H9 (cell line): ENCODE data around the gene ARID3A. TPM values are rescaled to one million over a fixed set of nuclear protein-coding genes. Genes with fewer than 3 reads are reported as not detected.
A peak's percentile ranks its signal among the peaks of the same experiment; 100 is the strongest.

ENCODE experiments used
- DNase-seq: peaks from one replicate; pipeline ENCODE4 v3.0.0-alpha.2; 2017
- H2AFZ ChIP-seq: one replicate; pipeline ENCODE4 v1.6.1; 2013; ENCODE audit warnings: mild to moderate bottlenecking, low read length, control low read depth, moderate library complexity
- H2AK5ac ChIP-seq: 2 replicates; pipeline ENCODE4 v1.6.1; 2013; ENCODE audit warnings: low read length, control low read depth, mixed read lengths; ENCODE audit not compliant: insufficient read length
- H2BK120ac ChIP-seq: one replicate; pipeline ENCODE4 v1.6.1; 2013; ENCODE audit warnings: low read depth, mild to moderate bottlenecking, low read length, control low read depth, inconsistent platforms; ENCODE audit not compliant: poor library complexity, severe bottlenecking
- H2BK12ac ChIP-seq: 2 replicates; pipeline ENCODE4 v1.6.1; 2013; ENCODE audit warnings: low read length, control low read depth, mixed read lengths, low read depth; ENCODE audit not compliant: insufficient read length
- H2BK15ac ChIP-seq: 2 replicates; pipeline ENCODE4 v1.6.1; 2013; ENCODE audit warnings: low read depth, low read length, control low read depth
- H2BK20ac ChIP-seq: one replicate; pipeline ENCODE4 v1.6.1; 2013; ENCODE audit warnings: low read depth, mild to moderate bottlenecking, low read length, control low read depth, inconsistent platforms; ENCODE audit not compliant: poor library complexity, severe bottlenecking
- H2BK5ac ChIP-seq: 2 replicates; pipeline ENCODE4 v1.6.1; 2013; ENCODE audit warnings: low read length, control low read depth, mixed read lengths; ENCODE audit not compliant: insufficient read length
- H3K14ac ChIP-seq: 2 replicates; pipeline ENCODE4 v1.6.1; 2013; ENCODE audit warnings: low read length, control low read depth; ENCODE audit not compliant: insufficient read depth
- H3K18ac ChIP-seq: 2 replicates; pipeline ENCODE4 v1.6.1; 2013; ENCODE audit warnings: low read depth, mild to moderate bottlenecking, mixed read lengths, low read length, control low read depth; ENCODE audit not compliant: insufficient read length
- H3K23ac ChIP-seq: 2 replicates; pipeline ENCODE4 v1.6.1; 2013; ENCODE audit warnings: low read length, control low read depth, mixed read lengths, low read depth; ENCODE audit not compliant: insufficient read length
- H3K23me2 ChIP-seq: 2 replicates; pipeline ENCODE4 v1.6.1; 2013; ENCODE audit warnings: low read depth, mild to moderate bottlenecking, mixed read lengths, low read length, control low read depth; ENCODE audit not compliant: insufficient read length, poor library complexity, severe bottlenecking
- H3K27ac ChIP-seq: 2 replicates; pipeline ENCODE4 v1.5.1; 2013; ENCODE audit warnings: low read length, control low read depth, mixed read lengths, low read depth; ENCODE audit not compliant: insufficient read length
- H3K27me3 ChIP-seq: 2 replicates; pipeline ENCODE4 v1.6.1; 2013; ENCODE audit warnings: low read length, control low read depth, inconsistent platforms; ENCODE audit not compliant: insufficient read depth
- H3K4ac ChIP-seq: 2 replicates; pipeline ENCODE4 v1.6.1; 2013; ENCODE audit warnings: low read depth, mild to moderate bottlenecking, control low read depth, inconsistent platforms, low read length, moderate library complexity
- H3K4me1 ChIP-seq: 2 replicates; pipeline ENCODE4 v1.6.1; 2013; ENCODE audit warnings: low read length, control low read depth, inconsistent platforms; ENCODE audit not compliant: insufficient read depth
- H3K4me2 ChIP-seq: 2 replicates; pipeline ENCODE4 v1.6.1; 2013; ENCODE audit warnings: low read length, control low read depth, mixed read lengths; ENCODE audit not compliant: insufficient read length, insufficient read depth
- H3K56ac ChIP-seq: 2 replicates; pipeline ENCODE4 v1.6.1; 2013; ENCODE audit warnings: low read depth, mild to moderate bottlenecking, mixed read lengths, low read length, control low read depth; ENCODE audit not compliant: insufficient read length
- H3K79me1 ChIP-seq: 2 replicates; pipeline ENCODE4 v1.6.1; 2013; ENCODE audit warnings: low read depth, mild to moderate bottlenecking, moderate library complexity, low read length, control low read depth, inconsistent platforms; ENCODE audit not compliant: insufficient read depth, poor library complexity, severe bottlenecking
- H3K79me2 ChIP-seq: 2 replicates; pipeline ENCODE4 v1.6.1; 2013; ENCODE audit warnings: low read length, control low read depth, inconsistent platforms; ENCODE audit not compliant: insufficient read depth
- H3K9ac ChIP-seq: 2 replicates; pipeline ENCODE4 v1.6.1; 2013; ENCODE audit warnings: low read length, control low read depth, mixed read lengths; ENCODE audit not compliant: insufficient read length; ENCODE audit errors: extremely low read depth
- H3K9me3 ChIP-seq: one replicate; pipeline ENCODE4 v1.6.1; 2013; ENCODE audit warnings: low read depth, low read length, inconsistent platforms; ENCODE audit not compliant: control insufficient read depth
- H3T11ph ChIP-seq: one replicate; pipeline ENCODE4 v1.6.1; 2013; ENCODE audit warnings: mild to moderate bottlenecking, low read length, control low read depth, inconsistent platforms
- H4K20me1 ChIP-seq: one replicate; pipeline ENCODE4 v1.6.1; 2013; ENCODE audit not compliant: control insufficient read depth, insufficient read length, insufficient read depth
- H4K5ac ChIP-seq: 2 replicates; pipeline ENCODE4 v1.6.1; 2013; ENCODE audit warnings: low read depth, mild to moderate bottlenecking, mixed read lengths, low read length, control low read depth; ENCODE audit not compliant: insufficient read length
- H4K8ac ChIP-seq: replicated peaks from 2 replicates; pipeline ENCODE4 v1.6.1; 2013; ENCODE audit warnings: low read length, control low read depth, mixed read lengths, low read depth; ENCODE audit not compliant: insufficient read length
- H4K91ac ChIP-seq: 2 replicates; pipeline ENCODE4 v1.6.1; 2013; ENCODE audit warnings: low read depth, mild to moderate bottlenecking, moderate library complexity, mixed read lengths, low read length, control low read depth; ENCODE audit not compliant: insufficient read length
- H3K27ac Mint-ChIP-seq, 3 experiments: 2 replicates in 2 of 3; 3 replicates in 1 of 3; pipeline ENCODE4 v1.8.0; 2020 to 2021; ENCODE audit warnings: mixed read lengths in 3 of 3, mild to moderate bottlenecking in 1 of 3, moderate library complexity in 1 of 3
- H3K27me3 Mint-ChIP-seq: 2 replicates; pipeline ENCODE4 v1.8.0; 2021; ENCODE audit warnings: low read depth, mild to moderate bottlenecking, moderate library complexity, mixed read lengths
- H3K36me3 Mint-ChIP-seq, 3 experiments: 2 replicates in 2 of 3; 3 replicates in 1 of 3; pipeline ENCODE4 v1.8.0; 2020 to 2021; ENCODE audit warnings: low read depth in 3 of 3, mixed read lengths in 3 of 3; ENCODE audit not compliant: insufficient read depth in 1 of 3
- H3K4me1 Mint-ChIP-seq, 2 experiments: 2 replicates each; pipeline ENCODE4 v1.8.0; 2020; ENCODE audit warnings: mixed read lengths in 2 of 2
- H3K4me3 Mint-ChIP-seq, 2 experiments: 2 replicates in 1 of 2; 3 replicates in 1 of 2; pipeline ENCODE4 v1.8.0; 2020 to 2021; ENCODE audit warnings: mild to moderate bottlenecking in 2 of 2, mixed read lengths in 2 of 2, moderate library complexity in 1 of 2
- H3K9me3 Mint-ChIP-seq, 2 experiments: 2 replicates in 1 of 2; 3 replicates in 1 of 2; pipeline ENCODE4 v1.8.0; 2020; ENCODE audit warnings: mild to moderate bottlenecking in 2 of 2, mixed read lengths in 2 of 2, moderate library complexity in 1 of 2
- WGBS: extraction: QIAGEN DNeasy Blood & Tissue Kit; methylation state at CpG from one replicate; pipeline ENCODE4 v1.1.7; 2013; ENCODE audit warnings: missing lambda C conversion rate, low lambda C conversion rate, mixed read lengths; ENCODE audit not compliant: insufficient read length; ENCODE audit errors: extremely low coverage; 5-methylcytosine and 5-hydroxymethylcytosine counted together
- total RNA-seq: library from RNA; stranded (reverse); gene quantifications from 2 replicates; pipeline ENCODE4 v1.2.1, GENCODE V29; 2021
- TF ChIP-seq, protein P1 (sequence below): fragments of 200-600 bp; sonication (generic); conservative IDR thresholded peaks from 3 replicates; pipeline ENCODE4 v1.8.0; 2021; ENCODE audit warnings: antibody characterized with exemption, mild to moderate bottlenecking

The ARID3A gene
- total RNA-seq, 1 experiment from 2014 or later = 98.3 TPM

DNA sequence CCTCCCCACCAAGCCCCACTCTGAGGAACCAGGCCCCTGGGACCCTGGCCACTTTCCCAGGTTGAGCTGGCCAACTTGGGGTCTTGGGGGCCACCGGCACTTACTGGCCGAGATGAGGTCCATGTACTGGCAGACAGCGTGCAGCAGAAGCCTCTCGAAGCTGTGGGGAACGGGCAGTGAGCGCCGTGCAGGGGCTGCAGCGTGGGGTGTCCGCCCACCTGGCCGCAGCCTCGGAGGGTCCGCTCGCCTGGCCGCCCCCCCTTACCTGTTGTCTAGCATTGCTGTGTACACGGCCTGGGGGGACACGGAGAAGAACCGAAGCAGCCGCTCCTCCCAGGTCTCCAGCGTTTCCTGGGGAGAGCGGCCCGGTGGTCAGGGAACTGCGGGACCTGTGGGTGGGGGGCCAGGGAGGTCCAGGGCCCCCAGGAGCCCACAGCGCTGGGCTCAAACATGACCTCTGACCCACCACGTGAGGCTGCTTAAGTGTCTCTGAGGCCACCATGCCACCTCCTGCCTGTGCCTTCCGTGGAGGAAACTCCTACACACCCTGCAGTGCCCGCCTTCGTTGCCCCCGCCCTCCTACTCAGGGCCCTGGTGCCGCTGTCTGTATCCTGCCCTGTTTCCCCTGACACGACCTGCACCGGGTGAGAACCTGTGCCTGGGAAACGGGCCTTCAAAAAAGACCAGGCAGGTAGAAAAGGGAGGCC, 26.3 kb upstream of the ARID3A start:
- H2BK12ac ChIP-seq = no peak overlapping the region
- H3K23me2 ChIP-seq = no peaks in the 10 kb centered on the region
- H2BK20ac ChIP-seq = no peak overlapping the region
- no peak overlapping the region for H2BK5ac ChIP-seq
- H4K8ac ChIP-seq = no peak overlapping the region
- no peak for DNase-seq
- H4K91ac ChIP-seq = no peak overlapping the region
- peaks cover 4% of the 10 kb centered on the region for H3K79me1 ChIP-seq
- H2AK5ac ChIP-seq = no peak overlapping the region
- no peak overlapping the region for H3K23ac ChIP-seq
- Mint-ChIP-seq H3K4me3 (no peak overlapping the region), H3K4me1 (peaks cover 2 to 29% of the 10 kb centered on the region in 2 experiments; a peak in 3 of 4 replicates), H3K27me3 (no peaks in the 10 kb centered on the region; the same call in 1 of the 2 replicates), H3K27ac (peak overlapping the region in 1 of 3 experiments; percentile 22; a peak in 1 of 7 replicates), H3K9me3 (no peaks in the 10 kb centered on the region), H3K36me3 (peaks cover 2 to 28% (median 28%) of the 10 kb centered on the region in 3 experiments; a peak in 5 of 7 replicates)
- no peaks in the 10 kb centered on the region; the same call in 1 of the 2 replicates for H3K4me1 ChIP-seq
- no peak overlapping the region for H3T11ph ChIP-seq
- peaks cover 3% of the 10 kb centered on the region; the same call in 1 of the 2 replicates for H3K79me2 ChIP-seq
- no peak overlapping the region for H3K9ac ChIP-seq
- no CpG with 5 or more reads among the region's 32 CpGs for WGBS
- H3K27me3 ChIP-seq = no peaks in the 10 kb centered on the region
- no peaks in the 10 kb centered on the region for H4K20me1 ChIP-seq
- H3K18ac ChIP-seq = no peak overlapping the region
- H2BK120ac ChIP-seq = no peak overlapping the region
- no peak overlapping the region for H3K14ac ChIP-seq
- no peak overlapping the region for H3K4ac ChIP-seq
- no peak overlapping the region for H3K4me2 ChIP-seq
- H3K9me3 ChIP-seq = no peaks in the 10 kb centered on the region
- TF ChIP-seq, protein P1, sequence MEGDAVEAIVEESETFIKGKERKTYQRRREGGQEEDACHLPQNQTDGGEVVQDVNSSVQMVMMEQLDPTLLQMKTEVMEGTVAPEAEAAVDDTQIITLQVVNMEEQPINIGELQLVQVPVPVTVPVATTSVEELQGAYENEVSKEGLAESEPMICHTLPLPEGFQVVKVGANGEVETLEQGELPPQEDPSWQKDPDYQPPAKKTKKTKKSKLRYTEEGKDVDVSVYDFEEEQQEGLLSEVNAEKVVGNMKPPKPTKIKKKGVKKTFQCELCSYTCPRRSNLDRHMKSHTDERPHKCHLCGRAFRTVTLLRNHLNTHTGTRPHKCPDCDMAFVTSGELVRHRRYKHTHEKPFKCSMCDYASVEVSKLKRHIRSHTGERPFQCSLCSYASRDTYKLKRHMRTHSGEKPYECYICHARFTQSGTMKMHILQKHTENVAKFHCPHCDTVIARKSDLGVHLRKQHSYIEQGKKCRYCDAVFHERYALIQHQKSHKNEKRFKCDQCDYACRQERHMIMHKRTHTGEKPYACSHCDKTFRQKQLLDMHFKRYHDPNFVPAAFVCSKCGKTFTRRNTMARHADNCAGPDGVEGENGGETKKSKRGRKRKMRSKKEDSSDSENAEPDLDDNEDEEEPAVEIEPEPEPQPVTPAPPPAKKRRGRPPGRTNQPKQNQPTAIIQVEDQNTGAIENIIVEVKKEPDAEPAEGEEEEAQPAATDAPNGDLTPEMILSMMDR = no peak
- no peak overlapping the region for H3K27ac ChIP-seq
- no peak overlapping the region for H2AFZ ChIP-seq
- H4K5ac ChIP-seq = no peak overlapping the region
- H2BK15ac ChIP-seq = no peak overlapping the region
- H3K56ac ChIP-seq = no peak overlapping the region
